Measurements from ENCODE around the gene ZNF524.

ZNF524 gene

DNA sequence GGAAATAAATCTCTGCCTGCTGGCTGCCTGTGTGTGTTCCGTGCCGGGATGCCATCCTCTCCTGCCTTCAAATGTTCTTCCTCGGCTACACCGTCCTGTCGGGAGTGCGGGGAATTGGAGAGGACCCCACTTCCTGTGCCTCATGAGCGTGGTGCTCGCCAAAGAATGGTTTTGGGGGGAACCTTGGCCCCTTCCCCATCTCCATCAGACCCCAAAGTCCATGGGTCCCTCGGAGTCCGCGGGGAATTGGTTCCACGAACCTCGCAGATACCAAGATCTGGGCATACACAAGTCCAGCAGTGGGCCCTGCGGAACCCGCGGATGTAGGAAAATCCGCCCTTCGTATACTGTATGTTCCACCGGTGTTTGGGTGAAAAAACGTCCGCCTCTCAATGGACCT, 3.0 kb downstream of the ZNF524 start:
- Mint-ChIP-seq H3K9me3 (peaks cover 4% of the 10 kb centered on the region), H3K36me3 (ENCODE audit: low read depth) (peaks cover 12% of the 10 kb centered on the region), H3K27me3 (no peaks in the 10 kb centered on the region), H3K4me3 (no peak overlapping the region), H3K4me1 (peaks cover 53% of the 10 kb centered on the region), H3K27ac (no peak overlapping the region)
- no peak for DNase-seq
- no peak for ATAC-seq

- Mint-ChIP-seq H3K36me3 (ENCODE audit: low read depth) (peaks cover 9% of the 10 kb centered on the region), H3K4me1 (peaks cover 50% of the 10 kb centered on the region), H3K9me3 (peaks cover 2% of the 10 kb centered on the region), H3K27ac (no peak overlapping the region), H3K27me3 (no peaks in the 10 kb centered on the region), H3K4me3 (peak overlapping the region; percentile 36)
- no peak for DNase-seq
- ATAC-seq = no peak
Measured at GRCh38 chr19:55603581-55604292, 3.6 kb downstream of the ZNF524 start.

GRCh38 chr19:55605207-55605636, 5.1 kb downstream of the ZNF524 start:
- peaks cover 53% of the 10 kb centered on the region for H3K4me1 Mint-ChIP-seq
- H3K9me3 Mint-ChIP-seq = no peaks in the 10 kb centered on the region
- peak; percentile 100 for DNase-seq
- peaks cover 11% of the 10 kb centered on the region for H3K36me3 Mint-ChIP-seq (ENCODE audit: low read depth)
- H3K27me3 Mint-ChIP-seq = no peaks in the 10 kb centered on the region
- peak; percentile 72 for ATAC-seq
- peak overlapping the region; percentile 85 for H3K4me3 Mint-ChIP-seq
- H3K27ac Mint-ChIP-seq = peak overlapping the region; percentile 99

DNA sequence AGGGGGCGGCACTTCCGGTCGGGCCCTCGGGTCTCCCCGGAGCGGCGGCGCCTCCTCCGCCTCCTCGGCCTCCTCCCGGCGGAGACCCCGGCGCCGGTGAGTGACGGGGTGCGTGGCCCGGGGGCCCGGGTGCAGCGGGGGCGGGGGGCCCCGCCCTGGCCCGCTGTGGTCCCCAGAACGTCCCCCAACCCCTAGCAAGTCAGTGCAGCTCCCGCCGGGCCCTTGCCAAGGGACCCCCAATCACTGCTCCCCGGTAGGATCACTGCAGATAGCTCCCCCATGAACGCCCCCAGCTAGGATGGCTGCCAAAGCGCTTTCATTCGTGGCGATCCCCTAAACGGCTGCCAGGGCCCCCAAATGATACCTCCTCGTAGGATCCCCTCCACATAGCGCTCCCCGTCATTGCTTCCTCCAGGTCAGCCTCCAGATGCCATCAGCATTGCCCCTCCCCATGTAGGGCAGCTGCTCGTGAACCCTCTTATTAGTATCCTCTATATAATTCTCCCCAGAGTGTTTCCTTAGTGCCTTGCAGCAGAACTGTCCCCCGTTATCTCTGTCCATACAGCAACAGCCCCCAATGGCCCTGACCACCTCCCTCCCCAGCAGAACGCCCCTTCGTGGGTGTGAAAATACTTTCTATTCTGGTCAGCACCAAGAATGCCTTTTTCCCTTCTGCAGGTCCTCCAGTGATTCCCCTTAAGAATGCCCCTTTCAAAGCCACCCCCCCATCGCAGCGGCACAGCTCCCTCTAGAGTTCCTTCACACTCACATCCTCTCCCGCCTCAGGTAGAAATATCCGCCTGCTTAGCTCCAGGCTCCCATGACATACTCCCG, 5.8 kb downstream of the ZNF524 start, which contains the start of gene ZNF865:
Gene ZNF865 (plus strand): TSS at position 11 of the 834 bp plus-strand sequence. CDS start 7,972 bp downstream, outside the sequence.
- H3K4me1 Mint-ChIP-seq = peaks cover 57% of the 10 kb centered on the region
- ATAC-seq = peak; percentile 60

DNA sequence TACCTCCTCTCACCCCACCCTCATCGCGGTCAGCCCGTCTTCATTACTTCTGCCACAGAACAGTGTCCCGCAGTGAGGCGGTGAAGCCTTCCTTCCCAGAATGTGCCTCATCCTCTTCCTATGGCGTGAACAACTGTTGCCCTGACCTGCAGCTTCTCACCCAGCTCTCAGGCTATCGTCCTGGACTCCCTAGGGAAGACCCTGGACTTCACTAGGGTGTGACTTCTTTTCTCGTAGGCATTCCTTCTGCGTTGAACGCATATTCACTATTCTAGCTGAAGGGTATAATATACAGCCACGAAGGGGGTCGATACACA, 6.3 kb downstream of the ZNF524 start:
- peaks cover 58% of the 10 kb centered on the region for H3K4me1 Mint-ChIP-seq
- H3K9me3 Mint-ChIP-seq = no peaks in the 10 kb centered on the region

More for the DNA sequence above, 5.8 kb downstream of the ZNF524 start, which contains the start of gene ZNF865:
- H3K36me3 Mint-ChIP-seq (ENCODE audit: low read depth) = peaks cover 13% of the 10 kb centered on the region
- H3K4me3 Mint-ChIP-seq = peak within 1 kb of the TSS; percentile 98
- DNase-seq = peak; percentile 76
- H3K27ac Mint-ChIP-seq = peak within 1 kb of the TSS; percentile 99
- H3K27me3 Mint-ChIP-seq = no peaks in the 10 kb centered on the region
- no peaks in the 10 kb centered on the region for H3K9me3 Mint-ChIP-seq

GRCh38 chr19:55606817-55607216, 6.7 kb downstream of the ZNF524 start:
- H3K4me3 Mint-ChIP-seq = peak overlapping the region; percentile 98
- H3K27me3 Mint-ChIP-seq = no peaks in the 10 kb centered on the region
- no peak for ATAC-seq
- no peak for DNase-seq
- H3K27ac Mint-ChIP-seq = peak overlapping the region; percentile 97
- H3K9me3 Mint-ChIP-seq = no peaks in the 10 kb centered on the region
- H3K4me1 Mint-ChIP-seq = peaks cover 58% of the 10 kb centered on the region
- peaks cover 13% of the 10 kb centered on the region for H3K36me3 Mint-ChIP-seq (ENCODE audit: low read depth)

More for the DNA sequence above, 6.3 kb downstream of the ZNF524 start:
- DNase-seq = no peak
- Mint-ChIP-seq H3K27me3 (no peaks in the 10 kb centered on the region), H3K27ac (peak overlapping the region; percentile 97), H3K4me3 (peak overlapping the region; percentile 98), H3K36me3 (ENCODE audit: low read depth) (peaks cover 13% of the 10 kb centered on the region)
- ATAC-seq = no peak

- no peak overlapping the region for H3K27ac Mint-ChIP-seq
- H3K9me3 Mint-ChIP-seq = no peaks in the 10 kb centered on the region
- no peak overlapping the region for H3K4me3 Mint-ChIP-seq
- no peaks in the 10 kb centered on the region for H3K27me3 Mint-ChIP-seq
- H3K36me3 Mint-ChIP-seq (ENCODE audit: low read depth) = peaks cover 13% of the 10 kb centered on the region
- ATAC-seq = no peak
- H3K4me1 Mint-ChIP-seq = peaks cover 56% of the 10 kb centered on the region
- DNase-seq = no peak
Measured at GRCh38 chr19:55609326-55609725, 9.2 kb downstream of the ZNF524 start.

GRCh38 chr19:55611300-55611982, 11.4 kb downstream of the ZNF524 start:
- H3K27me3 Mint-ChIP-seq = no peaks in the 10 kb centered on the region
- H3K9me3 Mint-ChIP-seq = no peaks in the 10 kb centered on the region
- ATAC-seq (no peak), DNase-seq (no peak)
- H3K36me3 Mint-ChIP-seq (ENCODE audit: low read depth) = peaks cover 13% of the 10 kb centered on the region
- H3K27ac Mint-ChIP-seq = no peak overlapping the region
- H3K4me3 Mint-ChIP-seq = no peak overlapping the region
- peaks cover 43% of the 10 kb centered on the region for H3K4me1 Mint-ChIP-seq

DNA sequence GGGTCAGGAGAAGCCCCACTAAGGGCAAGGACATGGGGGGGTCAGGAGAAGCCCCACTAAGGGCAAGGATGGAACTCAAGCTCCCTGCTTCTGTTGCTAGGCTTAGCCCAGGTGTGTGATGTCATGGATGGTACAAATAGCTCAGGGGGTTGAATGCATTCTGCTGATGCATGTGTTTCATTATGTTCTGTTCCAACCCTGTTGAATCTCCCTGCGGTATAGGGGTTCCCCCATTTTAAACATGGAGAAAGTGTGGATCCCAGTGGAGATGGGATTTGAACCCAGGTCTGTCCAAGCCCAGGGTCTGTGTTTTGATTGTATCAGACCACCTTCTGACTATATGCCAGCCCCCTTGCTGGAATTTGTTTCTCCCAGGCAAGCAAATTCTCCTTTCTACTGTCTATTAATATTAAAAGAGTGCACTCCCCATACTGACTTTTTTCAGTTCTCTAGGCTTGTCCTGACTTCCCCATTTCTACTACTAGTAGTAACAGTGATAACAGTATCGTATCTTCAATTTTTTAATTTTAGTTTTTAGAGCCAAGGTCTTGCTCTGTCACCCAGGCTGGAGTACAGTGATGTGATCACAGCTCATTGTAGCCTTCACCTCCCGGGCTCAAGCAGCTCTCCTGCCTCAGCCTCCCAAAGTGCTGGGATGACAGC, 12.0 kb downstream of the ZNF524 start:
- Mint-ChIP-seq H3K9me3 (no peaks in the 10 kb centered on the region), H3K27ac (no peak overlapping the region), H3K4me3 (no peak overlapping the region), H3K27me3 (no peaks in the 10 kb centered on the region), H3K36me3 (ENCODE audit: low read depth) (peaks cover 10% of the 10 kb centered on the region), H3K4me1 (peaks cover 36% of the 10 kb centered on the region)
- ATAC-seq = no peak
- DNase-seq = no peak

- Mint-ChIP-seq H3K27ac (no peak overlapping the region), H3K4me3 (no peak overlapping the region), H3K4me1 (peaks cover 26% of the 10 kb centered on the region), H3K36me3 (ENCODE audit: low read depth) (peaks cover 11% of the 10 kb centered on the region), H3K27me3 (no peaks in the 10 kb centered on the region), H3K9me3 (no peaks in the 10 kb centered on the region)
- ATAC-seq = no peak
- no peak for DNase-seq
Measured at GRCh38 chr19:55613396-55613795, 13.3 kb downstream of the ZNF524 start.

GRCh38 chr19:55613930-55614710, 14.0 kb downstream of the ZNF524 start:
- no peak for DNase-seq
- H3K27ac Mint-ChIP-seq = no peak overlapping the region
- no peak for ATAC-seq
- no peak overlapping the region for H3K4me3 Mint-ChIP-seq
- H3K27me3 Mint-ChIP-seq = no peaks in the 10 kb centered on the region
- H3K9me3 Mint-ChIP-seq = no peaks in the 10 kb centered on the region
- H3K36me3 Mint-ChIP-seq (ENCODE audit: low read depth) = peaks cover 10% of the 10 kb centered on the region
- H3K4me1 Mint-ChIP-seq = peaks cover 26% of the 10 kb centered on the region

DNA sequence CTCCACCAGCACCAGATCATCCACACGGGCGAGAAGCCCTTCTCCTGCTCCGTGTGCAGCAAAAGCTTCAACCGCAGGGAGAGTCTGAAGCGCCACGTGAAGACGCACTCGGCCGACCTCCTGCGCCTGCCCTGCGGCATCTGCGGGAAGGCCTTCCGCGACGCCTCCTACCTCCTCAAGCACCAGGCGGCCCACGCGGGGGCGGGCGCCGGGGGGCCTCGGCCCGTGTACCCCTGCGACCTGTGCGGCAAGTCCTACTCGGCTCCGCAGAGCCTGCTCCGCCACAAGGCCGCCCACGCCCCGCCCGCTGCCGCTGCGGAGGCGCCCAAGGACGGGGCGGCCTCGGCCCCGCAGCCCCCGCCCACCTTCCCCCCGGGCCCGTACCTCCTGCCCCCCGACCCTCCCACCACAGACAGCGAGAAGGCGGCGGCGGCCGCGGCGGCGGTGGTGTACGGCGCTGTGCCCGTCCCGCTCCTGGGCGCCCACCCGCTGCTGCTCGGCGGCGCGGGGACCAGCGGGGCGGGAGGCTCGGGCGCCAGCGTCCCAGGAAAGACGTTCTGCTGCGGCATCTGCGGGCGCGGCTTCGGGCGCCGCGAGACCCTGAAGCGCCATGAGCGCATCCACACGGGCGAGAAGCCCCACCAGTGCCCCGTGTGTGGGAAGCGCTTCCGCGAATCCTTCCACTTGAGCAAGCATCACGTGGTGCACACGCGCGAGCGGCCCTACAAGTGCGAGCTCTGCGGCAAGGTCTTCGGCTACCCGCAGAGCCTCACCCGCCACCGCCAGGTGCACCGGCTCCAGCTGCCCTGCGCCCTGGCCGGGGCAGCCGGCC, 14.8 kb downstream of the ZNF524 start:
- Mint-ChIP-seq H3K27ac (no peak overlapping the region), H3K27me3 (no peaks in the 10 kb centered on the region), H3K4me1 (peaks cover 29% of the 10 kb centered on the region), H3K36me3 (ENCODE audit: low read depth) (peaks cover 14% of the 10 kb centered on the region), H3K4me3 (no peak overlapping the region), H3K9me3 (no peaks in the 10 kb centered on the region)
- DNase-seq (no peak), ATAC-seq (no peak)

Data from activated naive CD8-positive, alpha-beta T cell treated with anti-CD3 and anti-CD28 coated beads, Interleukin-2, amount 50 U/mL, for 24 hours (primary cell).